GM23338 (cell line): ENCODE results near the gene HEPACAM. TPM values are rescaled to one million over a fixed set of nuclear protein-coding genes. Genes with fewer than 3 reads are reported as not detected.

Source experiments
- ATAC-seq: fragments of 200-7000 bp; cut with Tn5 transposase; 3 replicates; pipeline ENCODE4 v1.9.1; 2020
- DNase-seq: peaks from one replicate; pipeline ENCODE4 v3.0.0-alpha.2; 2015; ENCODE audit warnings: low spot score
- H2AFZ ChIP-seq: fragments of 200-600 bp; sonication (generic); 2 replicates; pipeline ENCODE4 v1.8.0; 2016; ENCODE audit warnings: antibody characterized with exemption, mild to moderate bottlenecking, moderate library complexity
- H3F3A ChIP-seq: fragments of 200-600 bp; sonication (generic); replicated peaks from 2 replicates; pipeline ENCODE4 v1.8.0; 2017; ENCODE audit warnings: antibody characterized with exemption, mixed run types, low read depth
- H3K27ac ChIP-seq: fragments of 200-600 bp; sonication (generic); 2 replicates; pipeline ENCODE4 v1.6.1; 2016; ENCODE audit warnings: low read depth
- H3K27me3 ChIP-seq: fragments of 200-600 bp; sonication (generic); 2 replicates; pipeline ENCODE4 v1.8.0; 2016; ENCODE audit warnings: mild to moderate bottlenecking, mixed run types, moderate library complexity; ENCODE audit not compliant: insufficient read depth
- H3K36me3 ChIP-seq: fragments of 200-600 bp; sonication (generic); 2 replicates; pipeline ENCODE4 v1.8.0; 2016; ENCODE audit warnings: mild to moderate bottlenecking; ENCODE audit not compliant: insufficient read depth
- H3K4me1 ChIP-seq: fragments of 200-600 bp; sonication (generic); 2 replicates; pipeline ENCODE4 v1.8.0; 2016; ENCODE audit warnings: mild to moderate bottlenecking, moderate library complexity; ENCODE audit not compliant: insufficient read depth
- H3K4me2 ChIP-seq: fragments of 200-600 bp; sonication (generic); 2 replicates; pipeline ENCODE4 v1.7.1; 2017; ENCODE audit warnings: mixed run types
- H3K4me3 ChIP-seq: fragments of 200-600 bp; sonication (generic); 2 replicates; pipeline ENCODE4 v1.6.1; 2016; ENCODE audit warnings: mixed run types
- H3K79me2 ChIP-seq: fragments of 200-600 bp; sonication (generic); replicated peaks from 2 replicates; pipeline ENCODE4 v1.8.0; 2017; ENCODE audit warnings: mild to moderate bottlenecking; ENCODE audit not compliant: insufficient read depth
- H3K9me2 ChIP-seq: fragments of 200-600 bp; sonication (generic); 2 replicates; pipeline ENCODE4 v1.8.0; 2017; ENCODE audit not compliant: insufficient read depth
- H4K20me1 ChIP-seq: fragments of 200-600 bp; sonication (generic); replicated peaks from 2 replicates; pipeline ENCODE4 v1.8.0; 2017; ENCODE audit warnings: mild to moderate bottlenecking; ENCODE audit not compliant: insufficient read depth
- H3K27ac Mint-ChIP-seq: 2 replicates; pipeline ENCODE4 v1.8.0; 2020; ENCODE audit warnings: inconsistent platforms, mild to moderate bottlenecking, moderate library complexity, mixed read lengths
- H3K27me3 Mint-ChIP-seq: 3 replicates; pipeline ENCODE4 v1.8.0; 2022; ENCODE audit warnings: low read depth, mild to moderate bottlenecking, moderate library complexity, mixed read lengths, inconsistent platforms; ENCODE audit not compliant: insufficient read depth, poor library complexity
- H3K36me3 Mint-ChIP-seq: 3 replicates; pipeline ENCODE4 v1.8.0; 2021; ENCODE audit warnings: low read depth, mild to moderate bottlenecking, inconsistent platforms, moderate library complexity, mixed read lengths
- H3K4me1 Mint-ChIP-seq: 3 replicates; pipeline ENCODE4 v1.8.0; 2020; ENCODE audit warnings: mild to moderate bottlenecking, inconsistent platforms, mixed read lengths
- H3K4me3 Mint-ChIP-seq: 3 replicates; pipeline ENCODE4 v1.8.0; 2021; ENCODE audit warnings: moderate library complexity, mild to moderate bottlenecking, inconsistent platforms, mixed read lengths
- H3K9me3 Mint-ChIP-seq: 3 replicates; pipeline ENCODE4 v1.8.0; 2020; ENCODE audit warnings: moderate library complexity, mild to moderate bottlenecking, inconsistent platforms, mixed read lengths
- ETS1 ChIP-seq: IDR thresholded peaks from 2 replicates; pipeline ENCODE4 v1.6.1; 2016; ENCODE audit warnings: antibody characterized with exemption
- EZH2phosphoT487 ChIP-seq: fragments of 200-600 bp; sonication (generic); IDR thresholded peaks from one replicate; pipeline ENCODE4 v1.8.1; 2018; ENCODE audit warnings: antibody characterized with exemption; ENCODE audit not compliant: unreplicated experiment
- JUNB ChIP-seq: IDR thresholded peaks from one replicate; pipeline ENCODE4 v1.6.1; 2016; ENCODE audit warnings: antibody characterized with exemption; ENCODE audit not compliant: unreplicated experiment
- NANOG ChIP-seq: IDR thresholded peaks from 2 replicates; pipeline ENCODE4 v1.6.1; 2016; ENCODE audit warnings: antibody characterized with exemption, borderline replicate concordance
- POLR2AphosphoS5 ChIP-seq: IDR thresholded peaks from 2 replicates; pipeline ENCODE4 v1.6.1; 2016; ENCODE audit warnings: antibody characterized with exemption, low read depth
- REST ChIP-seq: IDR thresholded peaks from one replicate; pipeline ENCODE4 v1.6.1; 2018; ENCODE audit warnings: antibody characterized with exemption; ENCODE audit not compliant: unreplicated experiment
- STAT1 ChIP-seq: IDR thresholded peaks from one replicate; pipeline ENCODE4 v1.6.1; 2016; ENCODE audit warnings: antibody characterized with exemption; ENCODE audit not compliant: unreplicated experiment
- ZNF114 ChIP-seq: fragments of 250-450 bp; sonication (Bioruptor Pico); IDR thresholded peaks from 2 replicates; pipeline ENCODE4 v1.5.0; 2020; ENCODE audit warnings: mild to moderate bottlenecking, moderate library complexity
- ZNF331 ChIP-seq: fragments of 250-450 bp; sonication (Bioruptor Pico); IDR thresholded peaks from 2 replicates; pipeline ENCODE4 v1.5.0; 2020; ENCODE audit warnings: low read depth, mild to moderate bottlenecking, moderate library complexity
- polyA plus RNA-seq: library from polyadenylated mRNA; unstranded; fragments of >200 nt; fragmentation: Nextera tagmentation; extraction: Ambion mirVana; gene quantifications from 2 replicates; pipeline ENCODE4 v1.2.1, GENCODE V29; 2016
- total RNA-seq: library from RNA; depleted of rRNA; stranded (reverse); fragments of >200 nt; shearing (Covaris generic); gene quantifications from 2 replicates; pipeline ENCODE4 v1.2.3, GENCODE V29; 2014
- TF ChIP-seq, protein P1 (sequence below): fragments of 250-450 bp; sonication (Bioruptor Pico); IDR thresholded peaks from 2 replicates; pipeline ENCODE4 v1.5.0; 2020; ENCODE audit warnings: mild to moderate bottlenecking, moderate library complexity

HEPACAM gene
- total and polyA plus RNA-seq, 2 experiments from 2014 or later: 0.17 TPM; not detected in 1

DNA sequence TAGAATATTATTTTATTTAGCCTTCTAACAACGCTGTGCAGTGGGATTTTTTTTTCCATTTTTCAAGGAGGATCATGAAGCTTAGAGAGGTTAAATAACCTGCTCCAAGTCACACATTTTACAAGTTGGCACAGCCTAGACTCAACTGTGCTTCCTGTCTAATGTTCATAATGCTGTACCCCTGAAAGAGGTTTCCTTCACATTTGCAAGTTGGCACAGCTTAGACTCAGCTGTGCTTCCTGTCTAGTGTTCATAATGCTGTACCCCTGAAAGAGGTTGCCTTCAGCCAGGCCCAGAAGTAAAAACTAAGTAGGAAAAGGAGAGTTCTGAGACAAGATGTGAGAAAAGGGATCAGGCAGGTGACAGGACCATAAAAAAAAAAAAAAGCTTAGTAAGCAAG, 7.9 kb upstream of the HEPACAM start:
- H3K36me3 Mint-ChIP-seq: no peaks in the 10 kb centered on the region
- Histone ChIP-seq H3K79me2 (no peaks in the 10 kb centered on the region), H3K27me3 (no peaks in the 10 kb centered on the region), H2AFZ (no peak overlapping the region), H3K4me3 (no peak overlapping the region), H4K20me1 (no peaks in the 10 kb centered on the region), H3F3A (no peaks in the 10 kb centered on the region), H3K36me3 (no peaks in the 10 kb centered on the region), H3K27ac (no peak overlapping the region), H3K9me2 (no peaks in the 10 kb centered on the region), H3K4me1 (no peaks in the 10 kb centered on the region), H3K4me2 (no peak overlapping the region)
- no peak for DNase-seq
- ATAC-seq: no peak
- H3K4me1 Mint-ChIP-seq: no peaks in the 10 kb centered on the region
- peaks cover 2% of the 10 kb centered on the region; the same call in 1 of the 3 replicates for H3K9me3 Mint-ChIP-seq
- H3K4me3 Mint-ChIP-seq: no peak overlapping the region
- no peak for TF ChIP-seq ZNF114 (CRISPR knock-in tag)
- no peak for TF ChIP-seq EZH2phosphoT487
- TF ChIP-seq JUNB: no peak
- TF ChIP-seq, protein P1, sequence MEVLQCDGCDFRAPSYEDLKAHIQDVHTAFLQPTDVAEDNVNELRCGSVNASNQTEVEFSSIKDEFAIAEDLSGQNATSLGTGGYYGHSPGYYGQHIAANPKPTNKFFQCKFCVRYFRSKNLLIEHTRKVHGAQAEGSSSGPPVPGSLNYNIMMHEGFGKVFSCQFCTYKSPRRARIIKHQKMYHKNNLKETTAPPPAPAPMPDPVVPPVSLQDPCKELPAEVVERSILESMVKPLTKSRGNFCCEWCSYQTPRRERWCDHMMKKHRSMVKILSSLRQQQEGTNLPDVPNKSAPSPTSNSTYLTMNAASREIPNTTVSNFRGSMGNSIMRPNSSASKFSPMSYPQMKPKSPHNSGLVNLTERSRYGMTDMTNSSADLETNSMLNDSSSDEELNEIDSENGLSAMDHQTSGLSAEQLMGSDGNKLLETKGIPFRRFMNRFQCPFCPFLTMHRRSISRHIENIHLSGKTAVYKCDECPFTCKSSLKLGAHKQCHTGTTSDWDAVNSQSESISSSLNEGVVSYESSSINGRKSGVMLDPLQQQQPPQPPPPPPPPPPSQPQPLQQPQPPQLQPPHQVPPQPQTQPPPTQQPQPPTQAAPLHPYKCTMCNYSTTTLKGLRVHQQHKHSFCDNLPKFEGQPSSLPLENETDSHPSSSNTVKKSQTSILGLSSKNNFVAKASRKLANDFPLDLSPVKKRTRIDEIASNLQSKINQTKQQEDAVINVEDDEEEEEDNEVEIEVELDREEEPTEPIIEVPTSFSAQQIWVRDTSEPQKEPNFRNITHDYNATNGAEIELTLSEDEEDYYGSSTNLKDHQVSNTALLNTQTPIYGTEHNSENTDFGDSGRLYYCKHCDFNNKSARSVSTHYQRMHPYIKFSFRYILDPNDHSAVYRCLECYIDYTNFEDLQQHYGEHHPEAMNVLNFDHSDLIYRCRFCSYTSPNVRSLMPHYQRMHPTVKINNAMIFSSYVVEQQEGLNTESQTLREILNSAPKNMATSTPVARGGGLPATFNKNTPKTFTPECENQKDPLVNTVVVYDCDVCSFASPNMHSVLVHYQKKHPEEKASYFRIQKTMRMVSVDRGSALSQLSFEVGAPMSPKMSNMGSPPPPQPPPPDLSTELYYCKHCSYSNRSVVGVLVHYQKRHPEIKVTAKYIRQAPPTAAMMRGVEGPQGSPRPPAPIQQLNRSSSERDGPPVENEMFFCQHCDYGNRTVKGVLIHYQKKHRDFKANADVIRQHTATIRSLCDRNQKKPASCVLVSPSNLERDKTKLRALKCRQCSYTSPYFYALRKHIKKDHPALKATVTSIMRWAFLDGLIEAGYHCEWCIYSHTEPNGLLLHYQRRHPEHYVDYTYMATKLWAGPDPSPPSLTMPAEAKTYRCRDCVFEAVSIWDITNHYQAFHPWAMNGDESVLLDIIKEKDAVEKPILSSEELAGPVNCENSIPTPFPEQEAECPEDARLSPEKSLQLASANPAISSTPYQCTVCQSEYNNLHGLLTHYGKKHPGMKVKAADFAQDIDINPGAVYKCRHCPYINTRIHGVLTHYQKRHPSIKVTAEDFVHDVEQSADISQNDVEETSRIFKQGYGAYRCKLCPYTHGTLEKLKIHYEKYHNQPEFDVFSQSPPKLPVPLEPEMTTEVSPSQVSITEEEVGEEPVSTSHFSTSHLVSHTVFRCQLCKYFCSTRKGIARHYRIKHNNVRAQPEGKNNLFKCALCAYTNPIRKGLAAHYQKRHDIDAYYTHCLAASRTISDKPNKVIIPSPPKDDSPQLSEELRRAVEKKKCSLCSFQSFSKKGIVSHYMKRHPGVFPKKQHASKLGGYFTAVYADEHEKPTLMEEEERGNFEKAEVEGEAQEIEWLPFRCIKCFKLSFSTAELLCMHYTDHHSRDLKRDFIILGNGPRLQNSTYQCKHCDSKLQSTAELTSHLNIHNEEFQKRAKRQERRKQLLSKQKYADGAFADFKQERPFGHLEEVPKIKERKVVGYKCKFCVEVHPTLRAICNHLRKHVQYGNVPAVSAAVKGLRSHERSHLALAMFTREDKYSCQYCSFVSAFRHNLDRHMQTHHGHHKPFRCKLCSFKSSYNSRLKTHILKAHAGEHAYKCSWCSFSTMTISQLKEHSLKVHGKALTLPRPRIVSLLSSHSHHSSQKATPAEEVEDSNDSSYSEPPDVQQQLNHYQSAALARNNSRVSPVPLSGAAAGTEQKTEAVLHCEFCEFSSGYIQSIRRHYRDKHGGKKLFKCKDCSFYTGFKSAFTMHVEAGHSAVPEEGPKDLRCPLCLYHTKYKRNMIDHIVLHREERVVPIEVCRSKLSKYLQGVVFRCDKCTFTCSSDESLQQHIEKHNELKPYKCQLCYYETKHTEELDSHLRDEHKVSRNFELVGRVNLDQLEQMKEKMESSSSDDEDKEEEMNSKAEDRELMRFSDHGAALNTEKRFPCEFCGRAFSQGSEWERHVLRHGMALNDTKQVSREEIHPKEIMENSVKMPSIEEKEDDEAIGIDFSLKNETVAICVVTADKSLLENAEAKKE (CRISPR knock-in tag): no peak
- no peak for TF ChIP-seq POLR2AphosphoS5
- TF ChIP-seq ZNF331 (CRISPR knock-in tag): no peak
- TF ChIP-seq STAT1: no peak
- TF ChIP-seq NANOG: no peak
- TF ChIP-seq REST: no peak
- no peak for TF ChIP-seq ETS1
- no peak overlapping the region for H3K27ac Mint-ChIP-seq
- peaks cover 2% of the 10 kb centered on the region for H3K27me3 Mint-ChIP-seq
